HG03280 (cell line): Measurements from ENCODE around the gene IFIH1.
A peak's percentile ranks its signal among the peaks of the same experiment; 100 is the strongest.

ENCODE experiments used
- ATAC-seq: cut with Tn5 transposase; IDR thresholded peaks from one replicate; pipeline ENCODE4 v1.9.1; 2021; ENCODE audit warnings: mild to moderate bottlenecking, moderate library complexity; ENCODE audit not compliant: unreplicated experiment

Gene IFIH1

GRCh38 chr2:162318328-162319180 lies at the start of gene IFIH1:
TSS of gene IFIH1 (minus strand) at chr2:162318684. CDS start at chr2:162318307, 377 bp downstream.
- peak; percentile 77 for ATAC-seq

- ATAC-seq = no peak
Measured at GRCh38 chr2:162365392-162365791, 46.9 kb upstream of the IFIH1 start.

- ATAC-seq = no peak
Measured at GRCh38 chr2:162344617-162344950, 26.1 kb upstream of the IFIH1 start.

GRCh38 chr2:162343824-162344616 lies 25.5 kb upstream of the IFIH1 start, which contains the start of gene GCA:
TSS of gene GCA (plus strand) at chr2:162344132. CDS start at chr2:162344249, 117 bp downstream.
- ATAC-seq = peak; percentile 99

- no peak for ATAC-seq
Measured at GRCh38 chr2:162343492-162343823, 25.0 kb upstream of the IFIH1 start.

GRCh38 chr2:162342841-162343240 lies 24.4 kb upstream of the IFIH1 start:
- ATAC-seq = no peak

GRCh38 chr2:162342321-162342720 lies 23.8 kb upstream of the IFIH1 start:
- no peak for ATAC-seq

- ATAC-seq = no peak
Measured at GRCh38 chr2:162340822-162341221, 22.3 kb upstream of the IFIH1 start.

GRCh38 chr2:162337868-162338267 lies 19.4 kb upstream of the IFIH1 start:
- ATAC-seq = no peak

- ATAC-seq = no peak
Measured at GRCh38 chr2:162333968-162334367, 15.5 kb upstream of the IFIH1 start.

- no peak for ATAC-seq
Measured at GRCh38 chr2:162330881-162331280, 12.4 kb upstream of the IFIH1 start.

- peak; percentile 91 for ATAC-seq
Measured at GRCh38 chr2:162328424-162329157, 10.1 kb upstream of the IFIH1 start.

GRCh38 chr2:162327806-162328205 lies 9.3 kb upstream of the IFIH1 start:
- no peak for ATAC-seq

GRCh38 chr2:162327134-162327769 lies 8.8 kb upstream of the IFIH1 start:
- no peak for ATAC-seq

GRCh38 chr2:162324953-162325352 lies 6.5 kb upstream of the IFIH1 start:
- ATAC-seq = no peak

GRCh38 chr2:162320864-162321517 lies 2.5 kb upstream of the IFIH1 start:
- no peak for ATAC-seq

GRCh38 chr2:162317861-162318327 lies 590 bp downstream of the IFIH1 start:
- peak; percentile 10 for ATAC-seq

- no peak for ATAC-seq
Measured at GRCh38 chr2:162317058-162317742, 1.3 kb downstream of the IFIH1 start.

GRCh38 chr2:162316590-162316989 lies 1.9 kb downstream of the IFIH1 start:
- no peak for ATAC-seq

- no peak for ATAC-seq
Measured at GRCh38 chr2:162315938-162316337, 2.5 kb downstream of the IFIH1 start.
